Fibroblast of lung (primary cell): ENCODE results near the gene PCBD1. TPM values are rescaled to one million over a fixed set of nuclear protein-coding genes. Genes with fewer than 3 reads are reported as not detected.

Source experiments
- DNase-seq, 2 donors: peaks; one replicate each; pipeline versions ENCODE4 v3.0.0 to v3.0.0-alpha.2; 2010; ENCODE audit warnings: low read depth in 2 of 2
- H2AFZ ChIP-seq: 2 replicates; pipeline ENCODE4 v1.5.1; 2012; ENCODE audit warnings: low read length, control low read depth, inconsistent platforms
- H3K27ac ChIP-seq: 2 replicates; pipeline ENCODE4 v1.5.1; 2011; ENCODE audit warnings: low read length, control low read depth; ENCODE audit not compliant: insufficient read depth
- H3K27me3 ChIP-seq: 2 replicates; pipeline ENCODE4 v1.5.1; 2011; ENCODE audit warnings: mild to moderate bottlenecking, low read length; ENCODE audit not compliant: control insufficient read depth, insufficient read depth
- H3K36me3 ChIP-seq: 2 replicates; pipeline ENCODE4 v1.5.1; 2011; ENCODE audit warnings: low read length; ENCODE audit not compliant: control insufficient read depth, insufficient read depth
- H3K4me1 ChIP-seq: 2 replicates; pipeline ENCODE4 v1.5.1; 2011; ENCODE audit warnings: low read length; ENCODE audit not compliant: control insufficient read depth, insufficient read depth; ENCODE audit errors: extremely low read depth
- H3K4me2 ChIP-seq: 2 replicates; pipeline ENCODE4 v1.5.1; 2011; ENCODE audit warnings: low read length, control low read depth; ENCODE audit not compliant: insufficient read depth; ENCODE audit errors: extremely low read depth
- H3K4me3 ChIP-seq, 4 experiments: fragments of 200-600 bp in 1 of 4; sonication (generic) in 1 of 4; replicated peaks in 1 of 4; 2 replicates each; pipeline ENCODE4 v1.5.1; 2011 to 2016; ENCODE audit warnings: low read length in 4 of 4, low read depth in 3 of 4, mild to moderate bottlenecking in 3 of 4, control low read depth in 2 of 4, inconsistent platforms in 1 of 4, mixed read lengths in 1 of 4; ENCODE audit not compliant: insufficient read depth in 1 of 4; ENCODE audit errors: control extremely low read depth in 1 of 4
- H3K79me2 ChIP-seq: 2 replicates; pipeline ENCODE4 v1.5.1; 2012; ENCODE audit warnings: mild to moderate bottlenecking, low read length, inconsistent platforms; ENCODE audit not compliant: control insufficient read depth, insufficient read depth
- H3K9ac ChIP-seq: 2 replicates; pipeline ENCODE4 v1.5.1; 2011; ENCODE audit warnings: mild to moderate bottlenecking, low read length, control low read depth; ENCODE audit not compliant: insufficient read depth
- H3K9me3 ChIP-seq: 2 replicates; pipeline ENCODE4 v1.5.1; 2012; ENCODE audit warnings: low read depth, low read length; ENCODE audit not compliant: control insufficient read depth, insufficient read depth
- H4K20me1 ChIP-seq: 2 replicates; pipeline ENCODE4 v1.5.1; 2011; ENCODE audit warnings: low read length; ENCODE audit not compliant: control insufficient read depth, insufficient read depth; ENCODE audit errors: extremely low read depth
- EZH2 ChIP-seq: IDR thresholded peaks from 2 replicates; pipeline ENCODE4 v1.5.1; 2012; ENCODE audit warnings: low read length, control low read depth, mild to moderate bottlenecking; ENCODE audit errors: missing control alignments
- polyA plus RNA-seq, 2 donors: library from polyadenylated mRNA; depleted of rRNA in 1 of 2; stranded (reverse) in 1 of 2; unstranded in 1 of 2; fragments of >200 nt; gene quantifications; 2 replicates each; pipeline ENCODE4 v1.2.1, GENCODE V29; 2011 to 2012; ENCODE audit warnings: missing spikeins in 1 of 2
- total RNA-seq: library from RNA; depleted of rRNA; stranded (reverse); fragments of >200 nt; gene quantifications from 2 replicates; pipeline ENCODE4 v1.2.1, GENCODE V29; 2014
- TF ChIP-seq, protein P1 (sequence below), 2 donors: IDR thresholded peaks in 1 of 2; conservative IDR thresholded peaks in 1 of 2; 1 replicate in 1 of 2; 2 replicates in 1 of 2; pipeline ENCODE4 v1.5.1; 2011 to 2012; ENCODE audit warnings: low read length in 2 of 2, control low read depth in 1 of 2, inconsistent platforms in 1 of 2, low read depth in 1 of 2, mild to moderate bottlenecking in 1 of 2

The PCBD1 gene
- total and polyA plus RNA-seq, 2 donors (not counting 1 experiment from before 2014, with no cell fraction given), result 31.2 to 46.6 TPM

DNA sequence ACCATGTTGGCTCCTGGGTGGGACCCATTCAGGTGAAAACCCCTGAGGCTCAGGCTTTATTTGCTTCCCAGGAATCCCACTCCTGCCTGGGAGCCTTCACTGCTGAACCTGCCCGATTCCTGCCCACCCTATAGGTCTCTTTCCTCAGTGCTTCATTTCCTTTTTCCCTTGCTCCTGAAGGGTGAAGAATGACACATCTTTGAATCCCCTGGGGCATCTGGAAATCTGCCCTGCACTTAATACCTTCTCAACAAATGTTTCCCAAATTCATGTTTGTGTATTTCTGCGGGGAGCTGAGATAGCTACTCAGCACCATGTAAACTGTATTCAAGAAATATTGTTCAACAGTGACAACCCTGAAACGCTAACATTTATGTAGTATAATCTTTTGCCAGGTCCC, 10.3 kb upstream of the PCBD1 start:
- no peak overlapping the region for H2AFZ ChIP-seq
- H3K79me2 ChIP-seq, result no peaks in the 10 kb centered on the region
- H3K27ac ChIP-seq, result no peak overlapping the region
- H3K27me3 ChIP-seq, result peaks cover 7% of the 10 kb centered on the region
- H4K20me1 ChIP-seq, result no peaks in the 10 kb centered on the region
- no peak overlapping the region for H3K4me3 ChIP-seq
- no peak overlapping the region for H3K4me2 ChIP-seq
- no peak overlapping the region for H3K9ac ChIP-seq
- H3K9me3 ChIP-seq, result no peaks in the 10 kb centered on the region
- no peaks in the 10 kb centered on the region for H3K36me3 ChIP-seq
- DNase-seq, result no peak
- TF ChIP-seq, protein P1, sequence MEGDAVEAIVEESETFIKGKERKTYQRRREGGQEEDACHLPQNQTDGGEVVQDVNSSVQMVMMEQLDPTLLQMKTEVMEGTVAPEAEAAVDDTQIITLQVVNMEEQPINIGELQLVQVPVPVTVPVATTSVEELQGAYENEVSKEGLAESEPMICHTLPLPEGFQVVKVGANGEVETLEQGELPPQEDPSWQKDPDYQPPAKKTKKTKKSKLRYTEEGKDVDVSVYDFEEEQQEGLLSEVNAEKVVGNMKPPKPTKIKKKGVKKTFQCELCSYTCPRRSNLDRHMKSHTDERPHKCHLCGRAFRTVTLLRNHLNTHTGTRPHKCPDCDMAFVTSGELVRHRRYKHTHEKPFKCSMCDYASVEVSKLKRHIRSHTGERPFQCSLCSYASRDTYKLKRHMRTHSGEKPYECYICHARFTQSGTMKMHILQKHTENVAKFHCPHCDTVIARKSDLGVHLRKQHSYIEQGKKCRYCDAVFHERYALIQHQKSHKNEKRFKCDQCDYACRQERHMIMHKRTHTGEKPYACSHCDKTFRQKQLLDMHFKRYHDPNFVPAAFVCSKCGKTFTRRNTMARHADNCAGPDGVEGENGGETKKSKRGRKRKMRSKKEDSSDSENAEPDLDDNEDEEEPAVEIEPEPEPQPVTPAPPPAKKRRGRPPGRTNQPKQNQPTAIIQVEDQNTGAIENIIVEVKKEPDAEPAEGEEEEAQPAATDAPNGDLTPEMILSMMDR (conservative IDR thresholded peaks at IDR 0.05 in 1 of 2, IDR thresholded peaks at IDR 0.05 in 1 of 2; ENCODE audit: low read depth in 1 of 2, low read length in 2 of 2), result no peak
- no peaks in the 10 kb centered on the region for H3K4me1 ChIP-seq

DNA sequence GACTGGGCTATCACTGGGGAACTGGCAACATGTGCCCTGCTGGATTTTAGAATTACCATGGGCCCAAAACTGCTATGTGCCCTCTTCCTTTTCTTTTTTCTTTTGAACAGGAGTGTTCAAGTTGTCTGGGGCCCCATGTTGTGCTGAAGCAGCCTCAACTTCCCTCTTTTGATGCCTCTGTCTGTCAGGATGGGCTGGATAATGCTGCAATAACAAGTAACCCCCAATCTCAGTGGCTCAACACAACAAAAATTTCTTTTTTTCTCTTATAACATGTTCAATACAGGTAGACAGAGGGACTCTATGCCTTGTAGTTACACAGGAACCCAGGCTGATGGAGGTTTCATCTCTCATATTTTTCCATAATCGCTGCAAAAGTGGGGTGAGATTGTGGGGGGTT, 8.2 kb upstream of the PCBD1 start:
- H4K20me1 ChIP-seq, result no peaks in the 10 kb centered on the region
- H3K27ac ChIP-seq, result no peak overlapping the region
- H3K4me3 ChIP-seq, result no peak overlapping the region
- no peak overlapping the region for H3K4me2 ChIP-seq
- H3K4me1 ChIP-seq, result no peaks in the 10 kb centered on the region
- H3K79me2 ChIP-seq, result no peaks in the 10 kb centered on the region
- DNase-seq, result no peak
- no peaks in the 10 kb centered on the region for H3K9me3 ChIP-seq
- H3K27me3 ChIP-seq, result peaks cover 7% of the 10 kb centered on the region
- H2AFZ ChIP-seq, result no peak overlapping the region
- no peaks in the 10 kb centered on the region for H3K36me3 ChIP-seq
- TF ChIP-seq, protein P1 (conservative IDR thresholded peaks at IDR 0.05 in 1 of 2, IDR thresholded peaks at IDR 0.05 in 1 of 2; ENCODE audit: low read depth in 1 of 2, low read length in 2 of 2), result no peak
- no peak for TF ChIP-seq EZH2
- H3K9ac ChIP-seq, result no peak overlapping the region

DNA sequence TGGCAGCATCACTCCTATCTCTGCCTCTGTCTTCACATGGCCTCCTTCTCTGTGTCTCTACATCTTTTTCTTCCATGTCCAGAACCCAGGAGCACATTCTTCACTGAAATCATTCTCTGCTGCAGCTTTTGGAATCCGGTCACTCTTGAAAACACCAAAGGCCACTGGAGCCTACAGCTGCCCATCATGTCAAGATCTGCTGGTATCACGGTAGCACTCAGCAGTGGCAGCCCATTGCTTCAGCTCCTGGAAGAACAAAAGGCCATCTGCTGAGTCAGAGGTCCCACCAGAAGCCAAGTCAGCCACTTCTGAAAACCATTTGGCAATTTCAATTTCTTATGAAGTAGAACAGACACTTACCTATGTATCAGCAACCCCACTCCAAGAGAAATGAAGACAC, 6.1 kb upstream of the PCBD1 start:
- Histone ChIP-seq H3K4me2 (no peak overlapping the region), H3K9ac (no peak overlapping the region), H3K4me1 (no peaks in the 10 kb centered on the region), H3K79me2 (no peaks in the 10 kb centered on the region), H3K27ac (no peak overlapping the region), H4K20me1 (no peaks in the 10 kb centered on the region), H3K27me3 (peaks cover 2% of the 10 kb centered on the region), H3K4me3 (no peak overlapping the region), H2AFZ (no peak overlapping the region), H3K9me3 (no peaks in the 10 kb centered on the region), H3K36me3 (no peaks in the 10 kb centered on the region)
- no peak for DNase-seq
- TF ChIP-seq, protein P1 (conservative IDR thresholded peaks at IDR 0.05 in 1 of 2, IDR thresholded peaks at IDR 0.05 in 1 of 2; ENCODE audit: low read depth in 1 of 2, low read length in 2 of 2), result no peak
- no peak for TF ChIP-seq EZH2
